Measurements from ENCODE around the gene WAPL. TPM values are rescaled to one million over a fixed set of nuclear protein-coding genes. Genes with fewer than 3 reads are reported as not detected.

The WAPL gene
- polyA plus RNA-seq, 1 of the 3 experiments (the other 2 are of a cell fraction), result 8.7 TPM

- Histone ChIP-seq H4K20me1 (ENCODE audit: insufficient read depth) (0 out of 2 replicates have a peak, but pooled peaks cover 8% of the 10 kb centered on the region), H3K4me1 (ENCODE audit: control insufficient read depth in 1 of 2, insufficient read depth in 2 of 2, low read depth in 1 of 2, low read length in 1 of 2) (no peaks in the 10 kb centered on the region), H3K4me3 (ENCODE audit: low read depth in 2 of 2, low read length in 1 of 2) (no peak overlapping the region), H3K9ac (no peak overlapping the region), H3K36me3 (replicated peaks in 1 of 2; ENCODE audit: control insufficient read depth in 1 of 2, insufficient read depth in 2 of 2, low read length in 1 of 2) (peaks cover 65 to 71% of the 10 kb centered on the region in 2 experiments), H3K27ac (ENCODE audit: low read depth in 2 of 2, low read length in 1 of 2) (no peak overlapping the region), H3F3A (replicated peaks; ENCODE audit: insufficient read depth) (peaks cover 11% of the 10 kb centered on the region), H3K27me3 (ENCODE audit: insufficient read depth) (no peaks in the 10 kb centered on the region), H3K79me2 (ENCODE audit: insufficient read depth) (peaks cover 6% of the 10 kb centered on the region; the same call in 1 of the 2 replicates), H3K4me2 (no peak overlapping the region), H2AFZ (ENCODE audit: low read depth) (no peak overlapping the region), H3K9me3 (no peaks in the 10 kb centered on the region), H3K9me2 (no peaks in the 10 kb centered on the region)
- TF ChIP-seq ELF1 (IDR thresholded peaks at IDR 0.05) (no peak), NRF1 (IDR thresholded peaks at IDR 0.05; ENCODE audit: low read depth, low read length) (no peak), RCOR1 (IDR thresholded peaks at IDR 0.05; ENCODE audit: low read length) (no peak), MEF2A (IDR thresholded peaks at IDR 0.05; ENCODE audit: borderline replicate concordance, low read depth) (no peak), SIN3A (IDR thresholded peaks at IDR 0.05; ENCODE audit: borderline replicate concordance, low read depth, low read length) (no peak), TCF12 (IDR thresholded peaks at IDR 0.05) (no peak), NFIC (IDR thresholded peaks at IDR 0.05; ENCODE audit: borderline replicate concordance) (no peak), TAF1 (IDR thresholded peaks at IDR 0.05; ENCODE audit: borderline replicate concordance, low read depth, low read length) (no peak), FOXM1 (IDR thresholded peaks at IDR 0.05; ENCODE audit: low read depth) (no peak), RXRA (IDR thresholded peaks at IDR 0.05; ENCODE audit: borderline replicate concordance, low read depth) (no peak), SMC3 (IDR thresholded peaks at IDR 0.05; ENCODE audit: low read depth, low read length) (no peak), YY1 (IDR thresholded peaks at IDR 0.05; ENCODE audit: low read depth) (no peak), CHD2 (IDR thresholded peaks at IDR 0.05; ENCODE audit: low read length, partially characterized antibody) (no peak), JUND (IDR thresholded peaks at IDR 0.05) (no peak), IRF3 (IDR thresholded peaks at IDR 0.05; ENCODE audit: low read depth, low read length) (no peak)
- TF ChIP-seq, protein P1, sequence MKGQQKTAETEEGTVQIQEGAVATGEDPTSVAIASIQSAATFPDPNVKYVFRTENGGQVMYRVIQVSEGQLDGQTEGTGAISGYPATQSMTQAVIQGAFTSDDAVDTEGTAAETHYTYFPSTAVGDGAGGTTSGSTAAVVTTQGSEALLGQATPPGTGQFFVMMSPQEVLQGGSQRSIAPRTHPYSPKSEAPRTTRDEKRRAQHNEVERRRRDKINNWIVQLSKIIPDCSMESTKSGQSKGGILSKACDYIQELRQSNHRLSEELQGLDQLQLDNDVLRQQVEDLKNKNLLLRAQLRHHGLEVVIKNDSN (IDR thresholded peaks at IDR 0.05; ENCODE audit: borderline replicate concordance, low read depth), result no peak
- TF ChIP-seq, protein P2, sequence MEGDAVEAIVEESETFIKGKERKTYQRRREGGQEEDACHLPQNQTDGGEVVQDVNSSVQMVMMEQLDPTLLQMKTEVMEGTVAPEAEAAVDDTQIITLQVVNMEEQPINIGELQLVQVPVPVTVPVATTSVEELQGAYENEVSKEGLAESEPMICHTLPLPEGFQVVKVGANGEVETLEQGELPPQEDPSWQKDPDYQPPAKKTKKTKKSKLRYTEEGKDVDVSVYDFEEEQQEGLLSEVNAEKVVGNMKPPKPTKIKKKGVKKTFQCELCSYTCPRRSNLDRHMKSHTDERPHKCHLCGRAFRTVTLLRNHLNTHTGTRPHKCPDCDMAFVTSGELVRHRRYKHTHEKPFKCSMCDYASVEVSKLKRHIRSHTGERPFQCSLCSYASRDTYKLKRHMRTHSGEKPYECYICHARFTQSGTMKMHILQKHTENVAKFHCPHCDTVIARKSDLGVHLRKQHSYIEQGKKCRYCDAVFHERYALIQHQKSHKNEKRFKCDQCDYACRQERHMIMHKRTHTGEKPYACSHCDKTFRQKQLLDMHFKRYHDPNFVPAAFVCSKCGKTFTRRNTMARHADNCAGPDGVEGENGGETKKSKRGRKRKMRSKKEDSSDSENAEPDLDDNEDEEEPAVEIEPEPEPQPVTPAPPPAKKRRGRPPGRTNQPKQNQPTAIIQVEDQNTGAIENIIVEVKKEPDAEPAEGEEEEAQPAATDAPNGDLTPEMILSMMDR (IDR thresholded peaks at IDR 0.05), result no peak
- TF ChIP-seq, protein P3, sequence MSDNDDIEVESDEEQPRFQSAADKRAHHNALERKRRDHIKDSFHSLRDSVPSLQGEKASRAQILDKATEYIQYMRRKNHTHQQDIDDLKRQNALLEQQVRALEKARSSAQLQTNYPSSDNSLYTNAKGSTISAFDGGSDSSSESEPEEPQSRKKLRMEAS (IDR thresholded peaks at IDR 0.05; ENCODE audit: low read depth), result no peak
- ChIA-PET POLR2A (no interaction called here), CTCF (interaction anchor here (0.7 to 1.5 kb wide), 3 partner anchors 12 to 83 kb away, joined by 3 to 4 read pairs (median 4); no protein-coding TSS in a partner anchor)
- no peak for DNase-seq
- WGBS (ENCODE audit: low lambda C conversion rate), result 98% methylated on average over 2 of the region's 2 CpGs
These were observed 84.6 kb downstream of the WAPL start for GRCh38 chr10:86436963-86437362.
